ACHN (cell line): ENCODE results near the gene CXCL14.

Source experiments
- DNase-seq: peaks from one replicate; pipeline ENCODE4 v3.0.0-alpha.2; 2015
- in situ Hi-C: cut with HindIII; loops from 2 replicates; pipeline ENCODE4 v1.10.0; 2017; ENCODE audit warnings: low sequenced_read_pairs, low pct_ligation_motif_present, low pct_unique_long_range_greater_than_20kb

CXCL14 gene

GRCh38 chr5:135555530-135555929, 23.3 kb downstream of the CXCL14 start:
- in situ Hi-C loops, result loop anchor here (10.0 to 25.0 kb wide), 2 partner anchors 91 to 182 kb away; no protein-coding TSS in a partner anchor
- no peak for DNase-seq

GRCh38 chr5:135553688-135554462, 24.9 kb downstream of the CXCL14 start:
- DNase-seq, result peak; percentile 64

GRCh38 chr5:135551593-135552447, 27.0 kb downstream of the CXCL14 start:
- DNase-seq, result peak; percentile 67
- in situ Hi-C loops, result loop anchor here (10.0 to 25.0 kb wide), 2 partner anchors 87 to 185 kb away; no protein-coding TSS in a partner anchor

More at GRCh38 chr5:135553688-135554462, 24.9 kb downstream of the CXCL14 start:
- in situ Hi-C loops, result loop anchor here (10.0 to 25.0 kb wide), 2 partner anchors 89 to 183 kb away; no protein-coding TSS in a partner anchor

GRCh38 chr5:135549413-135549812, 29.4 kb downstream of the CXCL14 start:
- DNase-seq, result no peak

GRCh38 chr5:135547590-135548254, 31.1 kb downstream of the CXCL14 start:
- in situ Hi-C loops, result no loop called here
- DNase-seq, result no peak

More at GRCh38 chr5:135549413-135549812, 29.4 kb downstream of the CXCL14 start:
- in situ Hi-C loops, result no loop called here

GRCh38 chr5:135546912-135547311, 31.9 kb downstream of the CXCL14 start:
- in situ Hi-C loops, result no loop called here

GRCh38 chr5:135546101-135546500, 32.7 kb downstream of the CXCL14 start:
- DNase-seq, result no peak
- in situ Hi-C loops, result no loop called here

More at GRCh38 chr5:135546912-135547311, 31.9 kb downstream of the CXCL14 start:
- no peak for DNase-seq

- DNase-seq, result no peak
- in situ Hi-C loops, result no loop called here
These were observed 33.7 kb downstream of the CXCL14 start for GRCh38 chr5:135545099-135545498.

- DNase-seq, result no peak
- in situ Hi-C loops, result no loop called here
These were observed 35.1 kb downstream of the CXCL14 start for GRCh38 chr5:135543485-135544304.

- in situ Hi-C loops, result no loop called here
- DNase-seq, result no peak
These were observed 35.7 kb downstream of the CXCL14 start for GRCh38 chr5:135543001-135543484.

- in situ Hi-C loops, result no loop called here
These were observed 36.8 kb downstream of the CXCL14 start for GRCh38 chr5:135541807-135542502.

GRCh38 chr5:135539430-135540005, 39.3 kb downstream of the CXCL14 start:
- DNase-seq, result no peak
- in situ Hi-C loops, result no loop called here

More at GRCh38 chr5:135541807-135542502, 36.8 kb downstream of the CXCL14 start:
- no peak for DNase-seq

GRCh38 chr5:135538261-135538660, 40.5 kb downstream of the CXCL14 start:
- no peak for DNase-seq
- in situ Hi-C loops, result no loop called here

GRCh38 chr5:135537745-135538144, 41.0 kb downstream of the CXCL14 start:
- in situ Hi-C loops, result no loop called here
- no peak for DNase-seq

- in situ Hi-C loops, result no loop called here
- DNase-seq, result no peak
These were observed 41.5 kb downstream of the CXCL14 start for GRCh38 chr5:135537271-135537670.

- in situ Hi-C loops, result no loop called here
- DNase-seq, result no peak
These were observed 42.7 kb downstream of the CXCL14 start, which contains the start of gene NEUROG1 for GRCh38 chr5:135535820-135536801. TSS of gene NEUROG1 (minus strand) at chr5:135535964. CDS start at chr5:135535690, 274 bp downstream.
